C4-2B (cell line): Measurements from ENCODE around the gene SCO2.

Source experiments
- ZFX ChIP-seq: fragments of 450-650 bp; IDR thresholded peaks from 2 replicates; pipeline ENCODE4 v1.6.1; 2017
- TF ChIP-seq, protein P1 (sequence below): fragments of 450-650 bp; conservative IDR thresholded peaks from 2 replicates; pipeline ENCODE4 v1.5.1; 2017; ENCODE audit warnings: mild to moderate bottlenecking

DNA sequence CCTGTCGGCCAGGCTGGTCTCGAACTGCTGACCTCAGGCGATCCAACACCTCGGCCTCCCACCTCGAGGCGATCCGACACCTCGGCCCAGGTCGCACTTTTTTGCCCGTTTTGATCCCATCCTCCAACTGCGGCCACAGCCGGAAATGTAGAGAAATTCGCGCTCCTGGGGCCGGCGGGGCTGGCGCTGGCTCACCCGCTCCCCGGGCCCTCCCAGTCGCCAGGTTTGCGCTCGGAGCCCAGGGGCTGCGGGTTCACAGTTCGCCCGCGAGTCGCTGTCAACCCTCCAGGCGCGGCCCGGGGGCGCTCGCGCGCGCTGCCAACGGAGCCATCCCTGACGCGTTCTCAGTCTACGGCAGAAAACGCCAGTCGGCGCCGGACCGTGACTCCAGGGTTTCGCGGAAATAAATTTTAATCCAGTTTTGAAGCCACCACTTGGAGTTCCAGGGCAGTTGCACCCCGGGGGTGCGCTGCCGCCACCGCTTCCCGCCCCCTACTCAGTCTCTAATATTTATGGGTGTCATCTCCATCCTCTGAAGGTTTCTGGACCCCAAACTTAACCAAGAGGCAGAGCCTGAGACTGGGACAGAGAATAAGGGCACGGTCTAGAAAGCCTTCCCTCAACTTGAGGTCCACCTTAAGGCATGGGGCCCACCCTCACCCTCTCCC lies 18.8 kb upstream of the SCO2 start:
- TF ChIP-seq, protein P1, sequence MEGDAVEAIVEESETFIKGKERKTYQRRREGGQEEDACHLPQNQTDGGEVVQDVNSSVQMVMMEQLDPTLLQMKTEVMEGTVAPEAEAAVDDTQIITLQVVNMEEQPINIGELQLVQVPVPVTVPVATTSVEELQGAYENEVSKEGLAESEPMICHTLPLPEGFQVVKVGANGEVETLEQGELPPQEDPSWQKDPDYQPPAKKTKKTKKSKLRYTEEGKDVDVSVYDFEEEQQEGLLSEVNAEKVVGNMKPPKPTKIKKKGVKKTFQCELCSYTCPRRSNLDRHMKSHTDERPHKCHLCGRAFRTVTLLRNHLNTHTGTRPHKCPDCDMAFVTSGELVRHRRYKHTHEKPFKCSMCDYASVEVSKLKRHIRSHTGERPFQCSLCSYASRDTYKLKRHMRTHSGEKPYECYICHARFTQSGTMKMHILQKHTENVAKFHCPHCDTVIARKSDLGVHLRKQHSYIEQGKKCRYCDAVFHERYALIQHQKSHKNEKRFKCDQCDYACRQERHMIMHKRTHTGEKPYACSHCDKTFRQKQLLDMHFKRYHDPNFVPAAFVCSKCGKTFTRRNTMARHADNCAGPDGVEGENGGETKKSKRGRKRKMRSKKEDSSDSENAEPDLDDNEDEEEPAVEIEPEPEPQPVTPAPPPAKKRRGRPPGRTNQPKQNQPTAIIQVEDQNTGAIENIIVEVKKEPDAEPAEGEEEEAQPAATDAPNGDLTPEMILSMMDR: no peak
- TF ChIP-seq ZFX: no peak
